T-helper 1 cell treated with Interleukin-12 subunit alpha and Interleukin-12 subunit beta and Interleukin-4 antibody, amounts not matched to agents 30 μg/mL and 1 μg/mL, for 36 hours (primary cell): ENCODE data around the gene CEACAM7.

ENCODE experiments used
- H3K27ac Mint-ChIP-seq: one replicate; pipeline ENCODE4 v1.8.0; 2021; ENCODE audit warnings: mild to moderate bottlenecking, mixed read lengths
- H3K27me3 Mint-ChIP-seq: one replicate; pipeline ENCODE4 v1.8.0; 2021; ENCODE audit warnings: low read depth, mixed read lengths
- H3K36me3 Mint-ChIP-seq: one replicate; pipeline ENCODE4 v1.8.0; 2021; ENCODE audit warnings: low read depth, mixed read lengths
- H3K4me1 Mint-ChIP-seq: one replicate; pipeline ENCODE4 v1.8.0; 2021; ENCODE audit warnings: low read depth, mixed read lengths
- H3K4me3 Mint-ChIP-seq: one replicate; pipeline ENCODE4 v1.8.0; 2021; ENCODE audit warnings: mild to moderate bottlenecking, moderate library complexity, mixed read lengths
- H3K9me3 Mint-ChIP-seq: one replicate; pipeline ENCODE4 v1.8.0; 2021; ENCODE audit warnings: mixed read lengths

Gene CEACAM7

DNA sequence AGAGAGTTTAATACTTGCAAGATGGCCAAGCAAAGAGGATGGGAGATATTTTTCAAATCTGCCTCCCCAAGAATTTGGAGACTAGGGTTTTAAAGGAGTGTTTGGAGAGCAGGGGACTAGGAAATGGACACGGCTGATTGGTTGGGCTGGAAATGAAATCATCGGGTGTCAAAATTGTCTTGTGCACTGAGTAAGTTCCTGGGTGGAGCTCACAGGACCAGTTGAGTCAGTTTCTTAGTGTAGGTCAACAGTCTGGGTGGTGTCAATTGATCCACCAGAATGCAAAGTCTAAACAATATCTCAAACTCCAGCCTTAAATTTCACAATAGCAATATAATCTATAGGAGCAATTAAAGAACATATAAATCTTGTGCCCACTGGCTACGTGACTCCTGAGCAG, 38.2 kb downstream of the CEACAM7 start:
- Mint-ChIP-seq H3K27me3 (peaks cover 33% of the 10 kb centered on the region), H3K36me3 (no peaks in the 10 kb centered on the region), H3K9me3 (no peaks in the 10 kb centered on the region), H3K4me1 (no peaks in the 10 kb centered on the region), H3K4me3 (no peak overlapping the region), H3K27ac (no peak overlapping the region)

DNA sequence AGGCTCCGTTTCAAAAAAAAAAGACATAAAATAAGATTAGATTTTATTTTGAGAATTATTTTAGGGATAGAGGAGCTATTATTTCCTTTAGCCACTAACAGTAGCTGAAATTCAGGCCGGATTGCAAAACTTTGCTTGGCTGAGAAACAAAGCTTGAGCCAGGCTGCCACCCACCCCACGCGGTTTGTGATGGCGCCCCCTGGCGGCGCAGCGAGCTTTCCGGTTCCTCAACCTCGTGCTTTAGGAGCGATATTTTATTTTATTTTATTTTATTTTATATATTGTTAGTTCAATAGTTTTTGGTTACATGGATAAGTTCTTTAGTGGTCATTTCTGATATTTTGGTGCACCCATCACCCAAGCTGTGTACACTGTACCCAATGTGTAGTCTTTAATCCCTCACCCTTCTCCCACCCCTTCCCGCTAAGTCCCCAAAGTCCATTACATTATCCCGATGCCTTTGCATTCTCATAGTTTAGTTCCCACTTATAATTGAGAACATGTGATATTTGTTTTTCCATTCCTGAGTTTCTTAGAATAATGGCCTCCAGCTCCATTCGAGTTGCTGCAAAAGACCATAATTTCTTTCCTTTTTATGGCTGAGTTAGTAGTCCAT, 41.4 kb downstream of the CEACAM7 start:
- H3K9me3 Mint-ChIP-seq: no peaks in the 10 kb centered on the region

DNA sequence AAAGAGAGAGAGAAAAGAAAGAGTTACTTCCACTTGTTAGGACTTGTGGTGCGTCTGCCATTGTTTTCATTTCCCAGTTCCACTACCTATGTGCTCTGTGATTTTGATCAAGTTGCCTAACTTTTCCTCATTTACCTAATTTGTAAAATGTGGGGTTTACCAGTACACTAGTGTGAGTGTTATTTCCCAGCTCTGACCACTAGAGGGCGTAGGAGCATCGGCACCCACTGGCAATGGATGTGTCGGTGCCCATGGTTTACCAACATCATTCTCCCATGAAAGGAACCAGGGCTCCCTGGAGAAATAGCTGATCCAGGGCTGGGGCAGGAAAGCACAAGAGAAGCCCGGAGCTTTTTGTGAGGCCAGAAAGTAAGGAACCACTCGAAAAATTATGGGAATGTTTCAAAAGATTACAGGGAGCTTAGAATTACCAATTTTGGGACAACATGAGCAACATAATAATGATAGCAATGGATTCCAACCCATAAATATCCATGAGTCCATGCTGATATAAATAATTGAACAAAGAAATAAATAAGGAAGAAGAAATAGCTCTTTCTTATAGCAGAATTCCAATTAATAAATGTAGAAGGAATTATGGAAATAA, 46.1 kb downstream of the CEACAM7 start:
- H3K27me3 Mint-ChIP-seq: peaks cover 8% of the 10 kb centered on the region
- no peak overlapping the region for H3K4me3 Mint-ChIP-seq
- no peak overlapping the region for H3K27ac Mint-ChIP-seq
- H3K36me3 Mint-ChIP-seq: no peaks in the 10 kb centered on the region
- no peaks in the 10 kb centered on the region for H3K9me3 Mint-ChIP-seq
- H3K4me1 Mint-ChIP-seq: no peaks in the 10 kb centered on the region

More for the DNA sequence above, 41.4 kb downstream of the CEACAM7 start:
- peaks cover 24% of the 10 kb centered on the region for H3K27me3 Mint-ChIP-seq
- H3K27ac Mint-ChIP-seq: no peak overlapping the region
- H3K36me3 Mint-ChIP-seq: no peaks in the 10 kb centered on the region
- H3K4me3 Mint-ChIP-seq: no peak overlapping the region
- no peaks in the 10 kb centered on the region for H3K4me1 Mint-ChIP-seq

DNA sequence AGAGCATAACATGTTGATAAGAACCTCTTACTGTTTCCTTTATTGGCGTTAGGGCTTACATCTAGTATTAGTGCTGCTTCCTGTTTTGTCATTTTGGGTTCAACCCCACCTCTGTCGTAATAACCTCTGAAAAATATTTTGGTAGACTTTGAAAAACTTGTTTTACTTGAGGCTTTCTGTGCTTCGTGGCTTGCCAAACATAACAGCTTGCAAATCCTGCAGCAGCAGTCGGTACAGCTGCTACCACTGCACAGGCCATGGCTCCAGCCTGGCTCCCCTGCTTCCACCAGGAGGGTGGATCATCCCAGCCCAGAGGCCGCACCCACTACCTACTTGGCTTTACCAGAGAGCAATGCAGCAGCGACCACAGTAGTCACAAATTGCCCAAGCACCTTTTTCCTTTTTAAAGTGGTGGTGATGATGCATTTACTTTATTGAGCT, 49.4 kb downstream of the CEACAM7 start:
- H3K4me3 Mint-ChIP-seq: no peak overlapping the region
- peaks cover 32% of the 10 kb centered on the region for H3K27me3 Mint-ChIP-seq

DNA sequence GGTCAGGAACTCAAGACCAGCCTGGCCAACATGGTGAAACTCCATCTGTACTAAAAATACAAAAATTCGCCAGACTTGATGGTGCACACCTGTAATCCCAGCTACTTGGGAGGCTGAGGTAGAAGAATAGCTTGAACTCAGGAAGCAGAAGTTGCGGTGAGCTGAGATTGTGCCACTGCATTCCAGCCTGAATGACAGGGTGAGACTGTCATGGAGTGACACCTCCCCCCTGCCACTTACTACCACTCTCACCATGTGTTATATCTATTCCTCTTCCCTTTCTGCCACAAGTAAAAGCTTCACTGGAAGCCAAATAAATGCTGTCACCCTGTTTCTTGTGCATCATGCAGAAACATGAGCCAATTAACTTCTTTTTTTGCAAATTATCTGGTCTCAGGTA, 50.6 kb downstream of the CEACAM7 start:
- H3K4me1 Mint-ChIP-seq: no peaks in the 10 kb centered on the region
- peaks cover 34% of the 10 kb centered on the region for H3K27me3 Mint-ChIP-seq
- no peaks in the 10 kb centered on the region for H3K36me3 Mint-ChIP-seq
- no peaks in the 10 kb centered on the region for H3K9me3 Mint-ChIP-seq
- no peak overlapping the region for H3K4me3 Mint-ChIP-seq
- H3K27ac Mint-ChIP-seq: no peak overlapping the region

More for the DNA sequence above, 49.4 kb downstream of the CEACAM7 start:
- Mint-ChIP-seq H3K9me3 (no peaks in the 10 kb centered on the region), H3K27ac (no peak overlapping the region), H3K36me3 (no peaks in the 10 kb centered on the region), H3K4me1 (no peaks in the 10 kb centered on the region)

DNA sequence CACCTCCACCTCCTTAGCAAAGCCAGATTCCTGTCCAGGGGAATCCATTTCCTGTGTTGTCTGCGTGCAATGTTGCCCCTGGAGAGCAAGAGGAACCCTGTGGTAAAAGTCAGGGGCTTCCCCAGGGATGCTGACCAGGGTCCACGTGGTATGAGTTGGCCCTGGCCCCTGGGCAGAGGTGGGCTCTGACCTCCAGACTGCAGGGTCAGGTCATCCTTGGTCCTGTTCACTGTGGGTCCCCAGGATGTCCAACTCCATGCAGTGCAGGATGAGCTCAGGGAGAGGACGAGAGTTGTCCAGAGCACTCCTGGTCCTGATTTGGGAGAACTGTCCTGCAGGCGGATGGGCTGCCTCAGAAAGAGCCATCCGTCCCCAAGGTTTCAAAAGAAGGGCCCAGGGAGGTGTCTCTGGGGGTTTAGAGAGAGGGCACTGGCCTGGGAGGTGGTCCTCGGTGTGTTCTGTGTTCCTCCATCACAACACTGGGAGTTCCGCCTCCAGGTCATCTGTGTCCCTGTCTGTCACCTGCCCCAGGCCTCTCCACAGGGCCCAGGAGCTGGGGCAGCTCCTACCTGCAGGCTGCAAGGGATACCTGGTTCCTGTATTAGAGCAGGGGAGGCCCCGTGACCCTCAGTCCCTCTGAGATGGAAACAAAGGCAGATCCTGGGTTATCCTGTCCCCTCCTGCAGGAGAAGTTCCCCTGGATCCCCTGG, 59.9 kb downstream of the CEACAM7 start:
- H3K4me1 Mint-ChIP-seq: no peaks in the 10 kb centered on the region
- H3K27me3 Mint-ChIP-seq: peaks cover 13% of the 10 kb centered on the region

DNA sequence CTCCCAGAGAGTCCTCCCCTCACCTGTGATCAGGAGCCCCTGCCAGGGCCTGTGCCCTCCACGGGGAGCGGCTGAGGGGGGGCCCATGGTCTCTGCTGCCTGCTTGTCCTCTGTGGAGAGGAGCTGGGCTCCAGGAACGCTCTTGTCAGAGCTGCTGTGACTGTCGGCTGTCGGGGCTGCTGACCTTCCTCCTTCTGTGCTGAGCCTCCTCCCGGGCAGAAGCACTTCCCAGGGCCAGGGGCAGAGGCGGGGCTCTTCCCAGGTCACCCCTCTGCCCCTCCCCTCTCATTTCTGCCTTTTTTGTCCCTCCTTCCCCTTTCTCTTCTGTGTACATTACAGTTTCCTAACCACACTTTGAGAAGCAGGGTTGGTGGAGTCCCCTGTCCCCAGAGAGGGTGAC, 61.2 kb downstream of the CEACAM7 start, which contains the start of gene CEACAM4:
Gene CEACAM4 (minus strand): TSS at position 198 of the 400 bp plus-strand sequence. CDS start 111 bp downstream, at position 87.
- H3K36me3 Mint-ChIP-seq: no peaks in the 10 kb centered on the region
- no peaks in the 10 kb centered on the region for H3K4me1 Mint-ChIP-seq
- H3K27me3 Mint-ChIP-seq: peaks cover 8% of the 10 kb centered on the region
- H3K4me3 Mint-ChIP-seq: no peak within 1 kb of the TSS
- H3K27ac Mint-ChIP-seq: no peak within 1 kb of the TSS
- peaks cover 18% of the 10 kb centered on the region for H3K9me3 Mint-ChIP-seq

More for the DNA sequence above, 59.9 kb downstream of the CEACAM7 start:
- Mint-ChIP-seq H3K9me3 (peaks cover 18% of the 10 kb centered on the region), H3K27ac (no peak overlapping the region), H3K36me3 (no peaks in the 10 kb centered on the region), H3K4me3 (no peak overlapping the region)

DNA sequence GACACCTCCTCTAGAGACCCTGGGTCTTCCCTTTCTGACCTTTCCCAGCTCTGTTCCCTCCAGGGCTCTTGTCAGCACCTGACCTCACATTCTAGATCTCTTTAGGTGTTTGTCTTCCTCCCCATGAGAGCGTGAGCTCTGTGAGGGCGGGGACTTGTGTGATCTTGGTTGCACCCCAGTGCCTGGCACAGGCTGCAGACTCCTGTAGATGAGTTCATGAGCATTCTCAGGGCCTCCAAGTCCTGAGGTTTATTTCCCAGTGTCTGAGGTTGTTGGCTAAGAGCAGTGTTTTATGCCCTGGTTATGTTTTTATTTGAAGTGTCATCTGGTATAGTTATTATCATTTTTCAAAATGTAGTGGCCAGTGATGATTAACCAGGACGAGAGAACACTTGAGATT, 61.8 kb downstream of the CEACAM7 start:
- no peaks in the 10 kb centered on the region for H3K36me3 Mint-ChIP-seq
- H3K27me3 Mint-ChIP-seq: peaks cover 8% of the 10 kb centered on the region
- H3K27ac Mint-ChIP-seq: no peak overlapping the region
- no peaks in the 10 kb centered on the region for H3K4me1 Mint-ChIP-seq
- peaks cover 14% of the 10 kb centered on the region for H3K9me3 Mint-ChIP-seq
- no peak overlapping the region for H3K4me3 Mint-ChIP-seq

DNA sequence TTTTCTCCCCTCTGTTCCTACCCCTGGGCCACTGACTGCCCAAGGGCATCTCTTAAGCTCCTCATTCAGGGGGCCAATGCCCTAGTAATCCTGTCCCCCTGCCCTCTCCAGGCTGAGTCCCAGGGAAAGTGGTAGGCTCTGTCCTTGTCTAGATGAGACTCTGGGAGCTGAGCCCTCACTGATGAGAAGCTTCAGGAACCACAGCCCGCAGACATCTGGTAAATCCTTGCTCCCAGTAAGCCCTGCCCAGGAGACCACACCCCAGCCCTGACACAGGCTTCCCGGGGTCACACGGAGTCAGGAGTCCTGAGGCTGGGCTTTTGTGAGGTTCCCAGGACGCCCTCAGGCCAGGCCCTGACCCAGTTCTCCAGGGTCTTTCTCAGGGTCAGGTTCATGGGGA, 63.1 kb downstream of the CEACAM7 start:
- H3K9me3 Mint-ChIP-seq: peaks cover under 1% of the 10 kb centered on the region
- H3K36me3 Mint-ChIP-seq: no peaks in the 10 kb centered on the region
- no peak overlapping the region for H3K27ac Mint-ChIP-seq

DNA sequence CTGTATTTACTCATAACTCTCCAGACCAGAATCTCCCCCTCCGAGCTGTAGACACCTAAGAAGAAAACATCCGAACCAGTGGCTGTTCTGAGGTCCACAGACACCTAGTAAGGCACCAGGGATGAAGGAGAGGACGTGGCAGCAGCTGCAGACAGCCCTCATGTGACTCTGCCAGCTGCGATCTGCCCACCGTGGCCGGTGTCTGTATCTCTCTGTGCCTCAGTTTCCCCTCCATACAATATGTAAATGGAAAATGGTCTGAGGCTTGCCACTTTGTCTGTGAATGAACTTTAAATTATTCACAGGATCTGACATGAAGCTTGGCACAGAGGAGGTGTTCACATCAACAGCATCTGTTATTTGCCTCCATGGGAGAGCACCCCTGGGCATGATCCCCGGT, 63.6 kb downstream of the CEACAM7 start:
- H3K27ac Mint-ChIP-seq: no peak overlapping the region
- no peak overlapping the region for H3K4me3 Mint-ChIP-seq
- no peaks in the 10 kb centered on the region for H3K36me3 Mint-ChIP-seq
- no peaks in the 10 kb centered on the region for H3K9me3 Mint-ChIP-seq
- H3K4me1 Mint-ChIP-seq: no peaks in the 10 kb centered on the region
- H3K27me3 Mint-ChIP-seq: peaks cover 8% of the 10 kb centered on the region

More for the DNA sequence above, 63.1 kb downstream of the CEACAM7 start:
- H3K27me3 Mint-ChIP-seq: peaks cover 8% of the 10 kb centered on the region
- no peaks in the 10 kb centered on the region for H3K4me1 Mint-ChIP-seq
- no peak overlapping the region for H3K4me3 Mint-ChIP-seq

DNA sequence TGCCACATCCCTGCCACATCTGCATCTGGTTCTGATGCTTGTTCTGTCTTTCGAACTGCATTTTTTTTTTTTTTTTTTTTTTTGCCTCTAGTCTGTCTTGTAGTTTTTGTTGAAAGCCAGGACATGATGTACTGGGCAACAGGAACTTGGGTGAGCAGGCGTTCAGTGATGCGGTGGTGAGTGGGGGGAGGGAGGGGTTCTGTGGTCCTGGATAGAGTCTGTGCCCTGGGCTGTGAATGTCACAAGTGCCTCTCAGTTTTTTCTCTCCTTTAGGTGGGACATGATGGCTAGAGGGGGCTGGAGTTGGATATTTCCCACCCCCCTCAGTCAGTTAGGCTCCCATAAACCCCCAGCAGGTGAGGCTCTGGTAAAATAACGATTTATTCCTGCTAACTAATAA, 64.7 kb downstream of the CEACAM7 start:
- no peak overlapping the region for H3K27ac Mint-ChIP-seq
- H3K4me1 Mint-ChIP-seq: no peaks in the 10 kb centered on the region
- no peak overlapping the region for H3K4me3 Mint-ChIP-seq
- H3K9me3 Mint-ChIP-seq: no peaks in the 10 kb centered on the region
- no peaks in the 10 kb centered on the region for H3K36me3 Mint-ChIP-seq
- peaks cover 8% of the 10 kb centered on the region for H3K27me3 Mint-ChIP-seq
